Effector memory CD8-positive, alpha-beta T cell (primary cell): Measurements from ENCODE around the gene RPTOR.
"Not testable (repeated sequence)": the region's sequence is repeated elsewhere in the genome, so short reads cannot be mapped to it uniquely, and the experiment has no call there.

Experiments
- ATAC-seq: fragments of 150-1000 bp; cut with Tn5 transposase; replicated peaks from 2 replicates; pipeline ENCODE4 v1.10.0; 2021; ENCODE audit warnings: mild to moderate bottlenecking, moderate library complexity
- DNase-seq, 3 experiments: peaks; one replicate each; pipeline ENCODE4 v3.0.0; 2021
- H3K27ac Mint-ChIP-seq, 2 donors: one replicate each; pipeline ENCODE4 v1.8.0; 2022; ENCODE audit warnings: mild to moderate bottlenecking in 2 of 2, mixed read lengths in 2 of 2, moderate library complexity in 2 of 2
- H3K27me3 Mint-ChIP-seq, 2 donors: one replicate each; pipeline ENCODE4 v1.8.0; 2022; ENCODE audit warnings: mixed read lengths in 2 of 2
- H3K36me3 Mint-ChIP-seq: one replicate; pipeline ENCODE4 v1.8.0; 2022; ENCODE audit warnings: mild to moderate bottlenecking, moderate library complexity, mixed read lengths; ENCODE audit not compliant: insufficient read depth
- H3K4me1 Mint-ChIP-seq, 2 donors: one replicate each; pipeline ENCODE4 v1.8.0; 2022; ENCODE audit warnings: low read depth in 2 of 2, mixed read lengths in 2 of 2
- H3K4me3 Mint-ChIP-seq, 2 donors: one replicate each; pipeline ENCODE4 v1.8.0; 2022; ENCODE audit warnings: mild to moderate bottlenecking in 2 of 2, mixed read lengths in 2 of 2, moderate library complexity in 2 of 2
- H3K9me3 Mint-ChIP-seq, 2 donors: one replicate each; pipeline ENCODE4 v1.8.0; 2022; ENCODE audit warnings: mixed read lengths in 2 of 2

RPTOR gene

DNA sequence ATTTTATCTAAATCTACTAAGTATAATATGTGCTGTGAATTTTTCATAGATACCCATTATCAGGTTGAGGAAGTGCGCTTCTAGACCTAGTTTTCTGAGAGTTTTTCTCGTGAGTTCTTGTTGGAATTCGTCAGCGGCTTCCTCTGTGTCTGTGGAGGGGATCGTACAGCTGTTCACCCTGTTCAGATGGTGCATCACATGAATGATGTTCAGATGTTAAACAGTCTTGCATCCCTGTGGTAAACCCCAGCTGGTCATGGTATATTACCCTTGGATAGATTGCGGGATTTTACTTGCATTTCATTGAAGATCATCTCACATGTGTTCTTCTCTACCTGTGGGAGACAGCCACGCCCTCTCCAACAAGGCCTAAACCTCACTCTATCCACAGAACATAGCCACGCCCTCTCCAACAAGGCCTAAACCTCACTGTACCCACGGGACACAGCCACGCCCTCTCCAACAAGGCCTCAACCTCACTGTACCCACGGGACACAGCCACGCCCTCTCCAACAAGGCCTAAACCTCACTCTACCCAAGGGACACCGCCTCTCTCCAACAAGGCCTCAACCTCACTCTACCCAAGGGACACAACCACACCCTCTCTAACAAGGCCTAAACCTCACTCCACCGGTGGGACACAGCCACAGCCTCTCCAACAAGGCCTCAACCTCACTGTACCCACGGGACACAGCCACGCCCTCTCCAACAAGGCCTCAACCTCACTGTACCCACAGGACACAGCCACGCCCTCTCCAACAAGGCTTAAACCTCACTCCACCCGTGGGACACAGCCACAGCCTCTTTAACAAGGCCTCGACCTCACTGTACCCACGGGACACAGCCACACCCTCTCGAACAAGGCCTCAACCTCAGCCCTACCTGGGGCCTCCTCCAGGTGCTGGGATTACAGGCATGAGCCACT lies 266.8 kb downstream of the RPTOR start:
- Mint-ChIP-seq H3K9me3 (peaks cover 0 to 1% of the 10 kb centered on the region in 2 donors), H3K27ac (peak overlapping the region; percentile 92 to 93), H3K36me3 (no peaks in the 10 kb centered on the region), H3K4me3 (peak overlapping the region; percentile 2 to 63), H3K4me1 (peaks cover 20% of the 10 kb centered on the region in 2 donors), H3K27me3 (no peaks in the 10 kb centered on the region)
- peak; percentile 44 for ATAC-seq
- no peak for DNase-seq

DNA sequence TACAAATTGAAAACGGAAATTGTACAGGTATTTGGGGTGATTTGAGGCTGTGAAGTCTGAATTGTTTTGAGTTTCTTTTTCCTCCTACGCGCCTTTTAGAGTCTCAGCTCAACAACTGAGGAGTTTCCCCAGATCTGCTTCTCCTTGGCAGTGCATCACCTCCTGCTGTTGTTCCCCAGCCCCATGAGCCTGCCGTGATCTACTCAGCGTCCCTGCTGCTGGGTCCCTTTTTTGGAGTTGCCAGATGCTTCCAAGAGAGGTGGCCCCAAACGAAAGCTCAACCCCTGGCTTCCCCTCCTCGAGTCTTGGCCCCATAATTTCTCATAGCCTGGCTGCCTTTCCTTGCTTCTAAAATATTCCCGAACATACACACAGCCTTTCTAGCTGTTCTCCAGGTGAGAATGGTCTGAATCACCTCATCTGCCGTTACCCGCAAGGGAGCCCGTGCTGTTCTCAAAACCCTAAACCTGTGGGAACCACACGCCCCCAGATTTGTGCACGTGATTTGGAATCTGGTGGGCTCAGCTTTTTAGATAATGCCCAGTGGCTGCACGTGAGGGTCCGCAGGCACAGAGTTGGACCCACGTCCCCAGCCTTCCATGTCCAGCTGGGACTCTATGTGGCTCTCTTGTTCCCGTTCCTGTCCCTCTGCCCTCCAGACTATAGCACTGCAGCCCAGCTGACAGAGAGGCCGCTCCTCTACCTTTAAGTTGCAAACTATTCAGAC lies 267.9 kb downstream of the RPTOR start:
- H3K9me3 Mint-ChIP-seq = no peaks in the 10 kb centered on the region
- peak overlapping the region; percentile 92 to 93 for H3K27ac Mint-ChIP-seq
- DNase-seq (no peak), ATAC-seq (no peak)
- H3K36me3 Mint-ChIP-seq = no peaks in the 10 kb centered on the region
- no peaks in the 10 kb centered on the region for H3K27me3 Mint-ChIP-seq
- H3K4me1 Mint-ChIP-seq = peaks cover 25 to 27% of the 10 kb centered on the region in 2 donors
- H3K4me3 Mint-ChIP-seq = peak overlapping the region in 1 of 2 donors; percentile 63

DNA sequence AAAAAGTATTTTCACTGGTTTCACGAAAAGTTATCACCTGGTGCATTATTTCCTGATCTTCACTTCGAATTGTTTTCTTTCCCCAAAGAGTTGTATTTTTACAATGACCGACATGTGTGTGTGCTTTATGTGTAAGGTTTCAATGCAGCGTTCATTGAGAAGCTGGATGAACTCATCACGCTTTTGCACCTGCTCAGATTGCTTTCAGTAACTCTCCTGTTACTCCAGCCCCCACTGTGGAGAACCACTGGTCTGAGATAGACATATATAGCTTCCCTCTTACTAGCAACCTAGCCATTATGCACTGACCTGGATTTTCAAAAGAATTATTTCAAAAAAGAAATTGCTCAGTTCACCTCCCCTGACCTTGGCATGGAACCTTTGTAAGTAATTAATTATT lies 268.7 kb downstream of the RPTOR start:
- H3K4me1 Mint-ChIP-seq = peaks cover 27 to 30% of the 10 kb centered on the region in 2 donors
- DNase-seq (no peak), ATAC-seq (no peak)
- H3K27ac Mint-ChIP-seq = no peak overlapping the region
- no peaks in the 10 kb centered on the region for H3K27me3 Mint-ChIP-seq
- no peaks in the 10 kb centered on the region for H3K9me3 Mint-ChIP-seq
- H3K4me3 Mint-ChIP-seq = no peak overlapping the region
- H3K36me3 Mint-ChIP-seq = no peaks in the 10 kb centered on the region

DNA sequence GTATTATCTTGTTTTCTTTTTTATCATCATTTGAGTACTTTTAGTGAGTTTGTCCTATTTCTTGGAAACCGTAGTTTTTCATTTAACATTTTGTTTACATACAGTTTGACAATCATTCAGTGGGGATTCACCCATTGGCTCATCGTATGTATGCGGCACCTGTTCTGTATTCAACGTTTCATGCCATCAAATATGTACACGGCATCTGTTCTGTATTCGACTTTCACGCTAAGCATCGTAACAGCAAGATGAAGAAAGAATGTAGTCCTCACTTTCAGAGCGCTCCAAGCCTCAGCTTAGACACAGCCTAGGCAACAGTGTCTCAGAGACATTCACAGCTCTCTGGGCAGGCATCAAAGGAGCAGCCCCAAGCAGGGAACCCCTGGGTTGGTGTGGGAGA lies 269.9 kb downstream of the RPTOR start:
- no peaks in the 10 kb centered on the region for H3K36me3 Mint-ChIP-seq
- no peak overlapping the region for H3K4me3 Mint-ChIP-seq
- H3K9me3 Mint-ChIP-seq = no peaks in the 10 kb centered on the region
- H3K27me3 Mint-ChIP-seq = no peaks in the 10 kb centered on the region
- no peak for ATAC-seq
- peaks cover 30 to 34% of the 10 kb centered on the region in 2 donors for H3K4me1 Mint-ChIP-seq
- no peak for DNase-seq
- peak overlapping the region in 1 of 2 donors; percentile 22 for H3K27ac Mint-ChIP-seq

DNA sequence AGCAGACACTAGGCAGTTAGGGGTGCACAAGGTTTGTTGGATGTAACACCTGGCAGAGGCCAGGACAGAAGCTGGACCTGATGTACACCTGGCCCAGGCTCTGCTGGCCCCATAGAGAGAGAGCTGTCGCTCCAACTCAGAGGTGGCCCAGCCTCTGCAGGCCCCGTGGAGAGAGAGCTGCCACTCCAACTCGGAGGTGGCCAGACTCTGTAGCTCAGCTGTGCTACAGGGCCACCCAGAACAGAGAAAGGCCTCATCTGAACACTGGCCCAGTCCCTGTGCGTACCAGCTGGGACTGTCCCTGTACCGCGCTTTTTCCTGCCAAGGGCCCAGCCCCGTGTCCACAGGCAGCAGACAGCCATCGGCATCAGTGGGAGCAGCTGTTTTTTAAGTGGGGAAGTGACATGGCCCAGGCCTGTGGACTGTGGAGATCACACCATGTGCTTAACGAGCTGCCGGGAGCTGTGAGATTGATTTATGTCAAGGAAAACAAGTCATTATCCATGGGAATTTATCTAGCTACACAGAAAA lies 270.6 kb downstream of the RPTOR start:
- DNase-seq (no peak), ATAC-seq (no peak)
- Mint-ChIP-seq H3K27ac (no peak overlapping the region), H3K36me3 (no peaks in the 10 kb centered on the region), H3K9me3 (no peaks in the 10 kb centered on the region), H3K4me1 (peaks cover 30 to 39% of the 10 kb centered on the region in 2 donors), H3K27me3 (no peaks in the 10 kb centered on the region), H3K4me3 (no peak overlapping the region)

DNA sequence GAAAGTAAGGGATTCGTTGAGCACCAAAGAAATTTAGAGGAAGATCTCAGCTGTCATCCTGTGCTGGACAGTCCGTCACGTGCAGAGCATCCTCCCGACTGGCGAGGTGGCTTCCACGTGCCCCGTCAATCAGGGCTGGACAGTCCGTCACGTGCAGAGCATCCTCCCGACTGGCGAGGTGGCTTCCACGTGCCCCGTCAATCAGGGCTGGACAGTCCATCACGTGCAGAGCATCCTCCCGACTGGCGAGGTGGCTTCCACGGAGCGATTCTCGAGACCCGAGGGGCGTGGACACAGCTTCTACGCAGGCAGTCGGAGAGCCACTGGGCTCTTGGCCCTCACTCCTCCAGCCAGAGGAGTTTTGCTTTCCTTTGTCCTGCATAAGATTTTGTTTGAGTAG lies 271.1 kb downstream of the RPTOR start:
- not testable (repeated sequence) for DNase-seq, ATAC-seq, H3K9me3 Mint-ChIP-seq, H3K36me3 Mint-ChIP-seq, H3K4me3 Mint-ChIP-seq, H3K27me3 Mint-ChIP-seq
- peaks cover 30 to 39% of the 10 kb centered on the region in 2 donors for H3K4me1 Mint-ChIP-seq
- H3K27ac Mint-ChIP-seq = peak overlapping the region in 1 of 2 donors; percentile 81

DNA sequence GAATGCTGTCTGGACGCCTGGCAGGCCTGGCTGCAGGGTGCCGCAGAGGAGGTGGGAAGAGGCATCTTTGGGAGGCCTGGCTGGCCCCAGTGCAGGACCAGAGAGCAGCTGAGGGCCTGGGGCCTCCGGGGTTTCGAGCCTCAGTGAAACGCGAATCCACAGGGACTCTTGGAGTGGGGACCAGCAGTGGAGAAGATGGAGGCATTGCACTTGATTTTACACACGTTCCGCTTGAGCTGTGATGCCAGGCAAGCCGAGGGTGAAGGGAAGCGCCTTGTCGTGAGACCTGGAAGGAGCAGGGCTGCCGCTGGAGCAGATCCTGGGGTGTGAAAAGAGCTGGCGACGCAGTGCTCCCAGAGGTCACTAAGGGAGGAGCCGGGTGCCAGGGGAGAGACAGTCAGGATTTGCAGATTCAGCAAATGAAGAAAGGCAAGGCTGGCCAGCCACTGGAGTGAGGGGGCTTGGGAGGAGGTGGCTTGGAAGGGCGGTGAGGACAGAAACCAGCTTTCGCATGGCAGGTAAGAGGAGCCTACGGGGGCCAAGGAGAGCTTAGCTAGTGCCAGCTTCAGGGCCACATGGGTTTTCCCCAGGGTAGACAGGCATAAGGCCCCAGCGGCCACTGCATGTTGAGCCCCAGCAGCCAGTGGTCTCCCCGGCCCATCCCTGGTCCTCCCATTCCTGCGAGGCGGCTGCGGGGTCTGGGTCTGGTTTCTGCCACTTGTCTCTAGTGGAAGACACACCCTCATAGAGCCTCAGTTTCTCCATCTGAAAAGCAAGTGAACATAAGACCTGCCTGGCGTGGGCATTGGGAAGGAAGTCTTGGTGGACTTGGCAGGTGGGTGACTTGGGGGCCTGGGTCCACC lies 271.8 kb downstream of the RPTOR start:
- H3K27ac Mint-ChIP-seq = peak overlapping the region in 1 of 2 donors; percentile 81
- H3K4me3 Mint-ChIP-seq = no peak overlapping the region
- H3K36me3 Mint-ChIP-seq = no peaks in the 10 kb centered on the region
- H3K4me1 Mint-ChIP-seq = peaks cover 27 to 36% of the 10 kb centered on the region in 2 donors
- H3K9me3 Mint-ChIP-seq = no peaks in the 10 kb centered on the region
- ATAC-seq = no peak
- no peak for DNase-seq
- no peaks in the 10 kb centered on the region for H3K27me3 Mint-ChIP-seq

DNA sequence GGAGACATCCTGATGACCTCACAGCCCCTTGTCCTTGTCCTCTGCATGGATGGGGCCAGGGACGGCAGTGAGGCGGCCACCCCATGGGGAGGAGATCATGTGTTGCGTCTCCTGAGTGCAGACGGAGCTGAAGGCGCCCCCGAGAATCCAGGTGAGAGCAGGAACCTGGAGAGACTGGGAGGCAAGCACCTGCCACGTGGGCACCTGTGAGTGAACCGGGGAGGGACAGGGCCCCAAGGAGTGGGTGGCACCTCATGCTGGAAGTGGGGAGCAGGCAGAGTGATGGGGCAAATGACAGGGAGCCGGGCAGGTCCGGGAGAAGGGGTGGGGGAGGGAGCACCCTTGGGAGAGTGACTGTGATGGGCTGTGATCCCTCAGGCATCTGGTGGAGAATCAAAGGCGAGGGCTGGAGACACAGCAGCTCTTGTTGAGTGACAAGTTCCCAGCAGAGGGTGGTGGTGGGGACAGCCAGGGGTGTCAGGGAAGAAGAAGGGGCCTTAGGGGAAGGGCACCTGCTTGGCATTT lies 272.7 kb downstream of the RPTOR start:
- Mint-ChIP-seq H3K27me3 (no peaks in the 10 kb centered on the region), H3K27ac (peak overlapping the region; percentile 57 to 81), H3K9me3 (no peaks in the 10 kb centered on the region), H3K4me1 (peaks cover 18 to 27% of the 10 kb centered on the region in 2 donors), H3K36me3 (peaks cover 3% of the 10 kb centered on the region), H3K4me3 (no peak overlapping the region)
- DNase-seq = no peak
- no peak for ATAC-seq

DNA sequence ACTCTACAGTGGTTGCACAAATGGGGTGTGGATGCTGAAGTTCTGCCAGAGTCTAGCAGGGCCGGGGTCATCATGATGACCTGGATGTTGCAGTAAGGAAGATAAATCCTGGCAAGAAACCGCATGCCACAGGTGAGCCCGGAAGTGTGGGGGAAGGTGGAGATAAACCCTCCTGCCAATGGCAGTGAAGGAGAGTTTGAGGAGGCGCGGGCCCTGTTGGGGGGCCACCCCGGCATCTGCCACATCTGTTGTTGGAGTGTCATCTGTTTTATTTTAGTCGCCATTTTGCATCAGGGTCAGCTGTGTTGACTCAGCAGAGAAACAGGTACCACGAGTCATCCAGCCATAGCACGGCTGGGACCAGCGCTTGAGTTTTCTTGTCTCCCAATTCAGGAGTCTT lies 273.2 kb downstream of the RPTOR start:
- ATAC-seq (no peak), DNase-seq (no peak)
- Mint-ChIP-seq H3K27ac (peak overlapping the region; percentile 57 to 73), H3K27me3 (no peaks in the 10 kb centered on the region), H3K4me3 (no peak overlapping the region), H3K9me3 (no peaks in the 10 kb centered on the region), H3K4me1 (peaks cover 18 to 22% of the 10 kb centered on the region in 2 donors), H3K36me3 (peaks cover 3% of the 10 kb centered on the region)

DNA sequence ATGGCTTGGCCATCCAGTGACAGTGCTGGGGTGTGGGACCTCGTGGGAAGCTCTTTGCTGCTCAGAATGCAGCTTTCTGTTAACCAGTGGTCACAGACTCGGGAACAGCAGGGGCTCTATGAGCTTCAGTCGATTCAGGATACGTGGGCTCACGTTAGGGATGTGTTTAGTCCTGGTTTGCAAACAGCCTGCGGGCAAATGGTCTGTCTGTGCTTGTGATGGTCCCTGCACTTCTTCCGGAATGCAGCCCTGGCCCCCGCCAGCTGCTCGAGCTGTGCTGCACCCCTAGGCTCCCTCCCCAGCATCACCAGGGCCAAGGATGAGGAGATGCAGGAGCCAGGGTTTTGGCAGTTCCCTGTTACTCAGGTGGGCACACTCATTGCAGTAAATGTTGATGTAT lies 274.2 kb downstream of the RPTOR start:
- Mint-ChIP-seq H3K4me1 (peaks cover 18 to 20% of the 10 kb centered on the region in 2 donors), H3K27me3 (no peaks in the 10 kb centered on the region), H3K4me3 (no peak overlapping the region), H3K9me3 (no peaks in the 10 kb centered on the region), H3K27ac (peak overlapping the region in 1 of 2 donors; percentile 4), H3K36me3 (peaks cover 3% of the 10 kb centered on the region)
- DNase-seq (no peak), ATAC-seq (no peak)

DNA sequence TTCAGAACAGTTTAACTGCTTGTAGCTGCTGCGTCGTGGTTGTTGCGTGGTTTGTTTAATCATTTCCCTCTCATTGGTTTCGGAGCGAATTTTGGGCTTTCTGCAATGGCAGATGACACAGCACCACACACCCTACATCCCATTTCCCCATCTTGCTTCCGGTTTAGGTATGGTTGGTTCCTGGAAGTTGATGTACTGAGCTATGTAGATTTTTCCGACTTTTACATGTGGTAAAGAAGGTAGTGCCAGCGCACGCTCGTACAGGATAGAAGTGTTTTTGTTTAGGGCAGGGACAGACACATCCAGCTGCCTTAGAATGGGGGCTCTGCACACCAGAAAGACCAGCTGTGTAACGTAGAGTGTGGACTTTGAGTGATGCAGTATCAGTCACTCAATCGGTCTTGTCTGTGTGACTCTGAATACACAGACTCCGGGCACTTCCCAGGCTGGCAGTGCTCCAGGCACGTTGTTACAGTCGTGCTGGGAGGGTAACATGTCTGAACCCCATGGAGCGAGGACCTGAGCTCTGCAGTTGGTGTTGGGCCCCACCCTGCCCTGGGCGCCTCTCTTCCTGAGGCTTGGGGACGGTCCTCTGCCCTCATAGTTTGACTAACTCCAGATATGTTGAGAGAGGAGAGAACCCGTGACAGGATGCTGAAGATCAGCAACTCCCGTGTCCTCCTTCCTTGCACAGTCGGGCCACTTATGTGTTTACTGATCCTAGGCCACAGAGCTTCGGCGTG lies 275.0 kb downstream of the RPTOR start:
- Mint-ChIP-seq H3K4me3 (no peak overlapping the region), H3K36me3 (peaks cover 3% of the 10 kb centered on the region), H3K9me3 (no peaks in the 10 kb centered on the region), H3K27ac (peak overlapping the region in 1 of 2 donors; percentile 35), H3K4me1 (peaks cover 18 to 20% of the 10 kb centered on the region in 2 donors), H3K27me3 (no peaks in the 10 kb centered on the region)
- ATAC-seq (no peak), DNase-seq (no peak)

DNA sequence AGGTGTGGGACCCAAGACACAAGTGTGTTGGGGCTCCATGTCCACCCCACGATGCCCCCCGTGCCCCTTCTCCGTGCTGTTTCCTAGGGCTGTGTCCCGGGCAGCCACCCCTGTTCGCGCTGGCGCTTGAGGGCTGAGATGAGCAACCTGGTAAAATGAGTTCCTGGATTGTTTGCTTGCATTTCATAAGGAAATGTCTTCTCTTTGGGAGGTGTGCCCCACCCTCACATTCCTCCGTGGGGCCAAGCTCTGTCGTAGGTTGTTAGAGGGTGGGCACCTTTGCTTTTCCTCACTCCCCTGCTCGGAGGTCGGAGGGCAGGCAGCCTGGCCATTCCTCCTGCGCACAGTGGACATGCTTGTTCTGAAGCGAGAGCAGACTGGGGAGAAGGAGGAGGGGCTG lies 275.7 kb downstream of the RPTOR start:
- H3K36me3 Mint-ChIP-seq = peaks cover 3% of the 10 kb centered on the region
- no peak overlapping the region for H3K4me3 Mint-ChIP-seq
- no peaks in the 10 kb centered on the region for H3K27me3 Mint-ChIP-seq
- no peak for DNase-seq
- ATAC-seq = no peak
- H3K9me3 Mint-ChIP-seq = no peaks in the 10 kb centered on the region
- H3K4me1 Mint-ChIP-seq = peaks cover 14 to 19% of the 10 kb centered on the region in 2 donors
- H3K27ac Mint-ChIP-seq = peak overlapping the region in 1 of 2 donors; percentile 35
